Spleen (tissue), 7 donors: ENCODE measurements around the gene TRERF1.
A peak's percentile ranks its signal among the peaks of the same experiment; 100 is the strongest.

Experiments used
- POLR2AphosphoS5 ChIP-seq, 3 donors: sonication (generic); formaldehyde crosslinking; IDR thresholded peaks; one replicate each; pipeline ENCODE4 v1.5.1; 2017; ENCODE audit warnings: antibody characterized with exemption in 3 of 3
- TF ChIP-seq, protein P1 (sequence below), 11 experiments: fragments of 200-600 bp in 7 of 11; fragments of 450-650 bp in 4 of 11; sonication (generic) in 4 of 11; IDR thresholded peaks in 8 of 11; conservative IDR thresholded peaks in 3 of 11; 1 replicate in 7 of 11; 2 replicates in 4 of 11; pipeline versions ENCODE4 v1.4.0 to v1.8.0; 2016 to 2021; ENCODE audit warnings: antibody characterized with exemption in 11 of 11, inconsistent platforms in 4 of 11, mild to moderate bottlenecking in 1 of 11
- donor health status: DM: no; HTN: no; CAD: no; lungs with moderate emphysema.
- donor health status: DM: no; HTN: no; CAD: no.
- donor health status: DM: no; HTN: no; CAD: no.

- TF ChIP-seq, protein P1, sequence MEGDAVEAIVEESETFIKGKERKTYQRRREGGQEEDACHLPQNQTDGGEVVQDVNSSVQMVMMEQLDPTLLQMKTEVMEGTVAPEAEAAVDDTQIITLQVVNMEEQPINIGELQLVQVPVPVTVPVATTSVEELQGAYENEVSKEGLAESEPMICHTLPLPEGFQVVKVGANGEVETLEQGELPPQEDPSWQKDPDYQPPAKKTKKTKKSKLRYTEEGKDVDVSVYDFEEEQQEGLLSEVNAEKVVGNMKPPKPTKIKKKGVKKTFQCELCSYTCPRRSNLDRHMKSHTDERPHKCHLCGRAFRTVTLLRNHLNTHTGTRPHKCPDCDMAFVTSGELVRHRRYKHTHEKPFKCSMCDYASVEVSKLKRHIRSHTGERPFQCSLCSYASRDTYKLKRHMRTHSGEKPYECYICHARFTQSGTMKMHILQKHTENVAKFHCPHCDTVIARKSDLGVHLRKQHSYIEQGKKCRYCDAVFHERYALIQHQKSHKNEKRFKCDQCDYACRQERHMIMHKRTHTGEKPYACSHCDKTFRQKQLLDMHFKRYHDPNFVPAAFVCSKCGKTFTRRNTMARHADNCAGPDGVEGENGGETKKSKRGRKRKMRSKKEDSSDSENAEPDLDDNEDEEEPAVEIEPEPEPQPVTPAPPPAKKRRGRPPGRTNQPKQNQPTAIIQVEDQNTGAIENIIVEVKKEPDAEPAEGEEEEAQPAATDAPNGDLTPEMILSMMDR (IDR thresholded peaks at IDR 0.05 in 8 of 11, conservative IDR thresholded peaks at IDR 0.05 in 3 of 11): no peak
- peak in 1 of 3 donors; percentile 37 for TF ChIP-seq POLR2AphosphoS5 (IDR thresholded peaks at IDR 0.05)
Observed at GRCh38 chr6:42259286-42259685, 192.4 kb downstream of the TRERF1 start.
